ENCODE results near the gene APOH.

Gene APOH

DNA sequence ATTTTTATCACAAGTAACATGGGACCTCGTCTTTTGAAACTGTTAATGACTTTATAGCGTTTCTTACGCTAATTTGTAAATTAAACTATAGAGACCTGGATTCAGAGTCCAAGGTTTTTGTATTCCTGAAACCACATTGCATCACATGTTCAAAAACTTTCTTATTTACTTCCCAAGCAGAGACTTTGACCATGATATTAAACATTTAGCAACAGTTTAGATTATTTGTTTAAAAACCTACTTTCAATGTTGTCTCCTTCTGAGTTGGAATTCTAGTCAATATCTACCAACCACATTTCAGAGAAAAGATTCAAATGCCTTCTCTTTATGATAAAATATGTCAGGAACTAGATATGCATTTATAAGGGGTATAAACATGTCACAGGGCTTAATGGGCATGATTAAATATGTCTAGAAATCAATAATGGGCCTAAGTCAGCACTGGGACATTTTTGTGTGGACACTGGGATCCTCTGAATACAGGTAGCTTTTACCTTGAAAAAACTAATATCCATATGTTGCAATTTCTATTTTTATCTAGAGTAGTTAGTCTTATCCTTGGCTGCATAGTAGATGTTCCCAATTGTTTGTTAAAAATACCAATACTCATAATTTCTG is 6.3 kb upstream of the APOH start:
- Histone ChIP-seq H3K4me3 (no peak overlapping the region), H3K27ac (no peak overlapping the region)
- DNase-seq (ENCODE audit: low spot score), result no peak
- TF ChIP-seq, protein P1, sequence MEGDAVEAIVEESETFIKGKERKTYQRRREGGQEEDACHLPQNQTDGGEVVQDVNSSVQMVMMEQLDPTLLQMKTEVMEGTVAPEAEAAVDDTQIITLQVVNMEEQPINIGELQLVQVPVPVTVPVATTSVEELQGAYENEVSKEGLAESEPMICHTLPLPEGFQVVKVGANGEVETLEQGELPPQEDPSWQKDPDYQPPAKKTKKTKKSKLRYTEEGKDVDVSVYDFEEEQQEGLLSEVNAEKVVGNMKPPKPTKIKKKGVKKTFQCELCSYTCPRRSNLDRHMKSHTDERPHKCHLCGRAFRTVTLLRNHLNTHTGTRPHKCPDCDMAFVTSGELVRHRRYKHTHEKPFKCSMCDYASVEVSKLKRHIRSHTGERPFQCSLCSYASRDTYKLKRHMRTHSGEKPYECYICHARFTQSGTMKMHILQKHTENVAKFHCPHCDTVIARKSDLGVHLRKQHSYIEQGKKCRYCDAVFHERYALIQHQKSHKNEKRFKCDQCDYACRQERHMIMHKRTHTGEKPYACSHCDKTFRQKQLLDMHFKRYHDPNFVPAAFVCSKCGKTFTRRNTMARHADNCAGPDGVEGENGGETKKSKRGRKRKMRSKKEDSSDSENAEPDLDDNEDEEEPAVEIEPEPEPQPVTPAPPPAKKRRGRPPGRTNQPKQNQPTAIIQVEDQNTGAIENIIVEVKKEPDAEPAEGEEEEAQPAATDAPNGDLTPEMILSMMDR (IDR thresholded peaks at IDR 0.05), result no peak

DNA sequence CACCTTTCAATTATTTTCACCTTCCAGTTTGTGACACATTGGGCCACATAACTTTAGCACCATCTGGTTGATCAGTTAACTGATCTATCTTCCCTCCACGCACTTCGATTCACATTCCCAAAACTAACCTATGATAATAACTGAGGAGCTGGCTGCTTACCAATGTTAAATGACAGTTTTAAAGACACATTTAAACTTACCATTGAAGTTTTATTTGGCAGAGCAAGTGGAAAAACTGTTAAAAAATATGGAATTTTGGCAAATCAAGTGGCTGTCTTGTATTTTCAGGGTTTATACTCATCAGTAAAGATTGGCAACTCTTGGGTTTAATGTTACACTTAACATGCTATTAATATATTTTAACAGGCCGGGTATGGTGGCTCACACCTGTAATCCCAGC is 5.4 kb upstream of the APOH start:
- Histone ChIP-seq H3K4me3 (no peak overlapping the region), H3K27ac (no peak overlapping the region)
- no peak for DNase-seq (ENCODE audit: low spot score)
- TF ChIP-seq, protein P1 (IDR thresholded peaks at IDR 0.05), result no peak

DNA sequence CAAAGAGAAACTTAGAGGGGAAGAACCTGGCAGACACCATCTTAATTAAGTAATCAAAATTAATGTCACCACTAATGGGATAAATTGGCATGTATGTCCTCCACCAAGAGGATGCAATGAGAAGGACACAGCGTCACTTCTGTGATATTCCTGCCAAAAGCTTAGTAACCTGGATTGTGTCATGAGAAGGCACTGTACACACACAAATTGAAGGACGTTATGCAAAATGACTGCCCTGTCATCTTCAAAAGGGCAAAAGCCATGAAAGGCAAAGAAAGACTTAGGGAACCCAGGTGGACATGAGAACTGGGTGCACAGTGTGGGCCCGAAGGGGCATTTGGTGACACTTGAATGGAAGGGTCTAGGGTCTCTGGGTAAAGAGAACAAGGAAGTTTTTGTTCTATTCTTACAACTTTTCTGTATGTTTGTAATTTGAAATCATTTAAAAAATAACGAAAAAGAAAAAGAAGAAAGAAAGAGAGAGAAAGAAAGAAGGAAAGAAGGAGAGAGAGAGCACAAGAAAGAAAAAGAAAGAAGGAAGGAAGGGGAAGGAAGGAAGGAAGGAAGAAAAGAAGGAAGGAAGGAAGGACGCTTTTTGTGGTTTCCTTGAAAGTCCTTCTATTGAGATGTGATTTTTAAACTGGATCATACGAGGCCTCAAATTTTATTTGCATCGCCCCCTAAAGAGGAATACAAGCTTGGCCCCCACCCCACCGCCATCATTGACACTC is 4.0 kb upstream of the APOH start:
- TF ChIP-seq, protein P1 (IDR thresholded peaks at IDR 0.05), result no peak
- Histone ChIP-seq H3K27ac (no peak overlapping the region), H3K4me3 (no peak overlapping the region)
- no peak for DNase-seq (ENCODE audit: low spot score)

DNA sequence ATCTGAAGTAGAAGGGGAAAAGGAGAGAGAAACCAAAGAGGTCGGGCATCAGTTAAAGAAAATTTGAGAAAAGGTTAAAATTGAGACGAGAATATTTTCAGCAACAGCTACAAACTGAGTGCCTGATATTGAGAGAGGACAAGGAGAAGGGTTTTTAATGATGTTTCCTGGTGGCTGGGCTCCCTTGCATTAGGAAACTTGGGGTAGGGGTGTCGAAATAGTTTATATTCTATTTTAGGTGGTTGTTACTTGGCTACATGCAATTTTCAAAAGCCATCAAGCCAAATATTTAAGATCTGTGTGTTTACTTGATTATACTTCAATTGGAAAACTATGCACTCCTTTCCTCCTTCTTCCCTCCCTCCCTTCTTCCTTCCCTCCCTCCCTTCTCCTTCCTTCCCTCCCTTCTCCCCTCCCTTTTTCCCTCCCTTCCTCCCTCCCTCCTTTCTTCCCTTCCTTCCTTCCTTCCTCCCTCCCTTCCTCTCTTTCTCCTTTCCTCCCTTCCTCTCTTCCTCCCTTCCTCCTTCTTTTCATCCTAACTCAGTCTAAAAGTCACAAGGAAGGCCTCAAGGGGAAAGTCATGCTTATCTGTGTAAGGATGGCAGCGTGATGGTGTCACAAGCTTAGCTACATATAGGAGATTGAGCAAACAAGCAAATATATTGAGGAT is 1.8 kb upstream of the APOH start:
- no peak overlapping the region for H3K4me3 ChIP-seq
- no peak overlapping the region for H3K27ac ChIP-seq
- no peak for DNase-seq (ENCODE audit: low spot score)
- TF ChIP-seq, protein P1 (IDR thresholded peaks at IDR 0.05), result no peak

DNA sequence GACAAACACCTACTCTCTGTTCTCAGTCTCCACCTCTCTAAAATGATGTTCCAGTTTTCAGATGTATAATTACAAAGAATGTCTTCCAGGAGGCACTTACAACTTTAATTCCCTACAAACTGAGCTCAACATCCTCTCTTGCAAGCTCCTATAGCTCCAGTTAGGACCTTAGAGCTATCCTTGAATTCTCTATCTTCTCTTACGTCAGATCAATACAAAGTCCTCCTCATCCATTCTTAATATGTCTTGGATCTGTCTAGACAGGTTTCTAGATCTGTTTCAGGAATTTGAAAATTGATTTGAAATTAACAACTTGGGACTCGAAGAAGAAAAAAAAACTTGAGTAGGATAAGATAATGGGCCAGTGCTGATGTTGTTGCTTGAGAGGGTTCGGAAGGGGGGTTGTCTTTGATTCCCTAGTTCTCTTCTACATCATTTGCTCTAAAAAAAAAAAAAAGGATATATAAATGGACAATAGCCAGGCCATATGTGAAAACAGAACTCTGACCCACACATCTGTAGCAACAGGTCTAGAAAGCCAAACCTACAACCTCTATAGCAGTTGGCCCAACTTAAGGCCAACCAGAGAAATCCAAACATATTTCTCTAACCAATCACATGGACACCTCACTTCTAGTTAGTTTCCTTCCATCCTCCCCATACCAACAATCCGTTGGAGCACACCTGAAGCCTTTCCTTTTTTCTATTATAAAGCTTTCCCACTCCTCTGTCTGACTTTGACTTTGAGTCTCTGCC is 746 bp upstream of the APOH start:
- TF ChIP-seq, protein P1 (IDR thresholded peaks at IDR 0.05), result no peak
- DNase-seq (ENCODE audit: low spot score), result no peak
- Histone ChIP-seq H3K4me3 (no peak overlapping the region), H3K27ac (no peak overlapping the region)

DNA sequence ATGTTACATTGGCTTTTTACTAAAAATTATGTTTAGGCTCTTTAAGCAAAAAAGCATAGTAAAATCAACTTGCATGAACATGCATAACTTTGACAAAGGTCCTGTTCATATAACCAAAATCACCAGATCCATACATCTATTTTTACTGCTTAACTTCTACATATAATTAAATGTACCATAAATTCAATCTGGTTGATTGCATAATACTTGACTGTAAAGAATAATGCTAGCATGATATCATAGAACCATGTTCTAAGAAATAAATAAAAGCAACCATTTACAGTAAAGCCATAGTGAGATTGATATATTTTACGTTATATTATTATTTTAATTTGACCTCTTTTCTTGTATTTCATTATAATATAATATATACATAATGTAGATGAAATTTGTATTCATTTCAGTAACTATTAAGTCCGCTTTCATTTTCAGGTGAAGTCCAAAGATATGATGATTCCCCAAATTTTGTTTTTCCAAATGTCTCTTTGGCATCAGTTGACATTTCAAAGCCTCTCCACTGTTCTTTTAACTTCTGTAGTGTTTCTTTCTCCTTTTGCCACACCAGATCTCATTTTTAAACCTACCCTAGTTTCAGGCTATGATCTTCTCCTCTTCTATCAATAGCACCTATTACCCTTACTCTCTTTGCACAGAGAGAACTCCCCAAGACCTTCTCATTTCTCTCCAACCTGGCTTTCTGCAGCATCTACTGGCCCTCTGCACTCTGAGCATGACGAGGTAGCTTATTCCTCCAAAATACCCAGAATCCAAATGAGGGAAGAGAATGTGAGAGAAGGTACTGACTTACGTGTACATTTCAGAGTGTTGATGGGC is 1.8 kb downstream of the APOH start:
- TF ChIP-seq, protein P1 (IDR thresholded peaks at IDR 0.05), result no peak
- H3K27ac ChIP-seq, result no peak overlapping the region
- H3K4me3 ChIP-seq, result no peak overlapping the region
- no peak for DNase-seq (ENCODE audit: low spot score)

Data from coronary artery (tissue), 2 donors.